ENCODE data around the gene ZDHHC8.

DNA sequence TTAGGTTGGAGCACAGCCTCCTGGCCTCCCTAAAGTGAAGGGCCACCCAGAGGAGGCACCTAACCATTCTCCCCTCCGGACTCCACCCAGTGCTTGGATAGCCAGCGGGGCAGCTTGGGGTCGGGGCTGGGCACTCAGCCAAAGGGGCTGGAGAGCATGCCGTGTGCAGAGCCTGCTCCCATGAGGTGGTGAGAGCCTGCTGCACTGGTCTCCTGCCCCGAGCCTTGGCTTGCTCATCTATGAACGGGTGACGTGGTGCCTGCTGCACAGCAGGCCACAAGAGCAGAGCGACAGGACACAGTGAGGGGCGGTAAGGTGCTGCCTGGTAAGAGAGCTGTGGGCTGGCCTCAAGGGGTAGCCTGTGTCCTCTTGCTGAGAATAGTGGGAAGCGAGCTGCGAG, 33.3 kb downstream of the ZDHHC8 start:
- TF ChIP-seq, protein P1, sequence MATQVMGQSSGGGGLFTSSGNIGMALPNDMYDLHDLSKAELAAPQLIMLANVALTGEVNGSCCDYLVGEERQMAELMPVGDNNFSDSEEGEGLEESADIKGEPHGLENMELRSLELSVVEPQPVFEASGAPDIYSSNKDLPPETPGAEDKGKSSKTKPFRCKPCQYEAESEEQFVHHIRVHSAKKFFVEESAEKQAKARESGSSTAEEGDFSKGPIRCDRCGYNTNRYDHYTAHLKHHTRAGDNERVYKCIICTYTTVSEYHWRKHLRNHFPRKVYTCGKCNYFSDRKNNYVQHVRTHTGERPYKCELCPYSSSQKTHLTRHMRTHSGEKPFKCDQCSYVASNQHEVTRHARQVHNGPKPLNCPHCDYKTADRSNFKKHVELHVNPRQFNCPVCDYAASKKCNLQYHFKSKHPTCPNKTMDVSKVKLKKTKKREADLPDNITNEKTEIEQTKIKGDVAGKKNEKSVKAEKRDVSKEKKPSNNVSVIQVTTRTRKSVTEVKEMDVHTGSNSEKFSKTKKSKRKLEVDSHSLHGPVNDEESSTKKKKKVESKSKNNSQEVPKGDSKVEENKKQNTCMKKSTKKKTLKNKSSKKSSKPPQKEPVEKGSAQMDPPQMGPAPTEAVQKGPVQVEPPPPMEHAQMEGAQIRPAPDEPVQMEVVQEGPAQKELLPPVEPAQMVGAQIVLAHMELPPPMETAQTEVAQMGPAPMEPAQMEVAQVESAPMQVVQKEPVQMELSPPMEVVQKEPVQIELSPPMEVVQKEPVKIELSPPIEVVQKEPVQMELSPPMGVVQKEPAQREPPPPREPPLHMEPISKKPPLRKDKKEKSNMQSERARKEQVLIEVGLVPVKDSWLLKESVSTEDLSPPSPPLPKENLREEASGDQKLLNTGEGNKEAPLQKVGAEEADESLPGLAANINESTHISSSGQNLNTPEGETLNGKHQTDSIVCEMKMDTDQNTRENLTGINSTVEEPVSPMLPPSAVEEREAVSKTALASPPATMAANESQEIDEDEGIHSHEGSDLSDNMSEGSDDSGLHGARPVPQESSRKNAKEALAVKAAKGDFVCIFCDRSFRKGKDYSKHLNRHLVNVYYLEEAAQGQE (IDR thresholded peaks at IDR 0.05; ENCODE audit: insufficient replicate concordance, low read depth): no peak
- TF ChIP-seq, protein P2, sequence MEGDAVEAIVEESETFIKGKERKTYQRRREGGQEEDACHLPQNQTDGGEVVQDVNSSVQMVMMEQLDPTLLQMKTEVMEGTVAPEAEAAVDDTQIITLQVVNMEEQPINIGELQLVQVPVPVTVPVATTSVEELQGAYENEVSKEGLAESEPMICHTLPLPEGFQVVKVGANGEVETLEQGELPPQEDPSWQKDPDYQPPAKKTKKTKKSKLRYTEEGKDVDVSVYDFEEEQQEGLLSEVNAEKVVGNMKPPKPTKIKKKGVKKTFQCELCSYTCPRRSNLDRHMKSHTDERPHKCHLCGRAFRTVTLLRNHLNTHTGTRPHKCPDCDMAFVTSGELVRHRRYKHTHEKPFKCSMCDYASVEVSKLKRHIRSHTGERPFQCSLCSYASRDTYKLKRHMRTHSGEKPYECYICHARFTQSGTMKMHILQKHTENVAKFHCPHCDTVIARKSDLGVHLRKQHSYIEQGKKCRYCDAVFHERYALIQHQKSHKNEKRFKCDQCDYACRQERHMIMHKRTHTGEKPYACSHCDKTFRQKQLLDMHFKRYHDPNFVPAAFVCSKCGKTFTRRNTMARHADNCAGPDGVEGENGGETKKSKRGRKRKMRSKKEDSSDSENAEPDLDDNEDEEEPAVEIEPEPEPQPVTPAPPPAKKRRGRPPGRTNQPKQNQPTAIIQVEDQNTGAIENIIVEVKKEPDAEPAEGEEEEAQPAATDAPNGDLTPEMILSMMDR (IDR thresholded peaks at IDR 0.05; ENCODE audit: insufficient read depth, low read length): no peak

Measured in HL-60 (cell line).